ENCODE data around the gene PSMC2.
"Not testable (repeated sequence)": the region's sequence is repeated elsewhere in the genome, so short reads cannot be mapped to it uniquely, and the experiment has no call there.

Gene PSMC2

DNA sequence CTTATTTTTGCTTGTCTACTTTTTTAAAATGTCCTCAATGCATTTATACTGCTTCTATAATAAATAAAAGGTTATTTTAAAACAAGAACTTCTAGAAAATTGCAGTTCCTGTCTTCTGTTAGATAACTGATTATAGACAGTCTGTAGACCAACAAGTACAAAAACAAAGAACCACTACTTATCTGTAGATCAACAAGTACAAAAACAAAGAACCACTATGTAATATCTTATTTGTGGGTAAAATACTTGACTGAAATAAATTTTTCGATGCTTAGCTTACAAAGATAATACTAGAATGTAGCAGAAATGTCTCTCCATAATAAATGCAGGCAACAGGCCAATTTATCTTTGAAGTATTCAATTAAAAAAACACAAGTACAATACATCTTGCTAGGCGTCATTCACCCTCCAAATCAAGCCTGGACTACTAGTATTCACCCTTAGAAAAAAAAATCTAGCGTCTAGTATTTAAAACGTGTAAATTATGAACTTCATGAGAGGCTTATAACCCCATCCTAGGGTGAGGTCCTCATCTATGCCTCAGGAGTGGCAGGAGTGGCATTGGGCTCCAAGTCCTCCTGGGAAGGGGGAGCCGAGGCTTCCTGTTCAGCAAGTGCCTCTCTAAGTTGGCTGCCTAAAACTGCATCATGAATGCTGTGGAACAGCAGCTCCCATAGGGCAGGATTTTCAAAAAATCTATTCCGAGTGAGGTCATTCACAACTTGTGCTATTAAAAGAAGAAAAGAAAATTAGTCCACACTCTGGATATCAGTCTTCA lies 26.6 kb downstream of the PSMC2 start:
- DNase-seq (ENCODE audit: low read depth in 1 of 2, low spot score in 1 of 2): no peak

GRCh38 chr7:103379270-103379975 lies 32.0 kb downstream of the PSMC2 start:
- DNase-seq (ENCODE audit: low read depth in 1 of 2, low spot score in 1 of 2): no peak

GRCh38 chr7:103380395-103381191 lies 33.1 kb downstream of the PSMC2 start:
- no peak for DNase-seq (ENCODE audit: low read depth in 1 of 2, low spot score in 1 of 2)

- no peak for DNase-seq (ENCODE audit: low read depth in 1 of 2, low spot score in 1 of 2)
Measured at GRCh38 chr7:103381280-103382031, 34.0 kb downstream of the PSMC2 start.

DNA sequence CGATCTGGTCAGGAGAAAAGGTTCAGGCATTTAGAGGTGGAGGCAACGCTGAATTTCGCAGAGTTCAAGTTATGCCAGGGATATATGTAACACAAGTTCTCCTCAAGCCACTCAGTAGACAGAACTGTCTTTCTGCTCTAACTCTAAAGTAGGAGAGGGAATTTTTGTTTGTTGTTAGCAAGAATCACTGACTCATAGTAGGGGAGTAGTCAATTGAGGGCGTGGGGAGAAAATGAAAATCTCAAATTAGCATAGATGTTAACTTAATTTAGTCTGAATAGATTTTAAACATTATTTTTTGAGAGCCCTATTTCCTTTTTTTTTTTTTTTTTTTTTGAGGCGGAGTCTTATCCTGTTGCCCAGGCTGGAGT lies 34.6 kb downstream of the PSMC2 start:
- DNase-seq (ENCODE audit: low read depth in 1 of 2, low spot score in 1 of 2): no peak

DNA sequence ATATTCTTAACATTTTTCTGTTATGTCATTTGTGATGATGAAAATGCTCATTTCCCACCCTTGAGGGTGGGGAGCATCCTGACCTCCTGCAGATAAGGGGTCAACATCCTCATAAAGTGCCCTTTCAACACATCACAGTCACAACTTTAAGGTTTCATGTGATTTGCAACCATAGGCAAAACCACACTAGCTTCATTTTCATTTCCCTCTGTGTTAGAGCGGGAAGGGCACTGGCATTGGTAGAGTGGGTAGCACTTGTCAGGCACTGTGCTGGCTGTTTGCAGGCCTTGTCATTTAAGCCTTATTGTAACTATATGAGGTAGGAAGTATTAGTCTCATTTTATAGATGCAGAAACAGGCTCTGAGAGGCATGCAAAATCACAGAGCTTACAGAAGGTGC lies 39.8 kb downstream of the PSMC2 start:
- no peak for DNase-seq (ENCODE audit: low read depth in 1 of 2, low spot score in 1 of 2)

GRCh38 chr7:103388469-103389140 lies 41.2 kb downstream of the PSMC2 start:
- no peak for DNase-seq (ENCODE audit: low read depth in 1 of 2, low spot score in 1 of 2)

GRCh38 chr7:103389263-103389662 lies 41.8 kb downstream of the PSMC2 start:
- no peak for DNase-seq (ENCODE audit: low read depth in 1 of 2, low spot score in 1 of 2)

GRCh38 chr7:103391150-103391549 lies 43.7 kb downstream of the PSMC2 start:
- no peak for DNase-seq (ENCODE audit: low read depth in 1 of 2, low spot score in 1 of 2)

GRCh38 chr7:103391976-103392375 lies 44.5 kb downstream of the PSMC2 start:
- DNase-seq (ENCODE audit: low read depth in 1 of 2, low spot score in 1 of 2): no peak

DNA sequence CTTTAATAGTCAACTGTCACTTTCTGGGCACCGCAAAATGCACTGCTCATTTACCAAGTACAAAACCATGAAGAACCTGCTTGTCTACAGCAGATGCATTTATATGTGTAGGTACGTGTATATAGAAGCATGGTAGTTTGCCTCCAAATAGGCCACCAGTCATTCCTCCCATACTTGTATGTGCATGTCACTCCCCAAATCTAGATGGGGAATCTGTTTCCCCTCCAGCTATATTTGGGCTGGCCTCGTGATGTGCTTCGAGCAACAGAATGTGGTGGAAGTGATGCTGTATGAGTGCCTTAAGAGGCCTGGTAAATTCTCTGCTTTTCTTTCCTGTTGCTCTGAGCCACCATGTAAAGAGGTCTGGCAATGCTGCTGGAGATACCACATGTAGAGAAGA lies 47.1 kb downstream of the PSMC2 start:
- no peak for DNase-seq (ENCODE audit: low read depth in 1 of 2, low spot score in 1 of 2)

- no peak for DNase-seq (ENCODE audit: low read depth in 1 of 2, low spot score in 1 of 2)
Measured at GRCh38 chr7:103395071-103395470, 47.6 kb downstream of the PSMC2 start.

GRCh38 chr7:103396471-103396870 lies 49.0 kb downstream of the PSMC2 start:
- DNase-seq (ENCODE audit: low read depth in 1 of 2, low spot score in 1 of 2): no peak

DNA sequence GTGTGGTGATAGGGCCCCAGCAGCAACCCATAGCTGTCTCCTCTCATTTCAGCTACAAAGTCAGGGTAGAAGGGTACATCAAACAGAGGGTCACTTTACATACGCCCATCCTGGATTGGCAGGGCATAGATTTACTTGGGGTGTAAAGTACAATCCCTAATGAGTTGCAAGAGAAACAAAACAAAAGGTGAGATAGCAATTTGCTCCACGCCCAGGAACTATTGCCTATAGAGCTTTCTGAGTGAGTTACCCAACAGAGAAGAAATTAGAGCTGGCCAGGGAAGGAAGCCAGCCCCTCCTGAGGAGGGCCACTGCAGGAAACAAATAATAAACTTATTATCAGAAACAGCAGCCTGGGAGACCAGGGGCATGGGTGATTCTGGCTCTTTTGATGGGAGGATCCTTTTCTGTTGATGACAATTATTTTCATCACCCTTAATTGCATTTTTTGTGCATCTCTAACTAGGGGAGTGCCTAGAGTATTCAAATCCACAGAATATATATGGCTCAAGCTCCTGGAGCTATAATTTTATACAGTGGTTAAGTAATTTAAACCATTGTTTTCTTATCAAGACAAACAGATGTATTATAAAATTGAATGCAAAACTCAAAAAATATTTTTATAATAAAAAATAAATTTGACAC lies 51.2 kb downstream of the PSMC2 start:
- DNase-seq (ENCODE audit: low read depth in 1 of 2, low spot score in 1 of 2): no peak

GRCh38 chr7:103399687-103400086 lies 52.2 kb downstream of the PSMC2 start:
- not testable (repeated sequence) for DNase-seq (ENCODE audit: low read depth in 1 of 2, low spot score in 1 of 2)

DNA sequence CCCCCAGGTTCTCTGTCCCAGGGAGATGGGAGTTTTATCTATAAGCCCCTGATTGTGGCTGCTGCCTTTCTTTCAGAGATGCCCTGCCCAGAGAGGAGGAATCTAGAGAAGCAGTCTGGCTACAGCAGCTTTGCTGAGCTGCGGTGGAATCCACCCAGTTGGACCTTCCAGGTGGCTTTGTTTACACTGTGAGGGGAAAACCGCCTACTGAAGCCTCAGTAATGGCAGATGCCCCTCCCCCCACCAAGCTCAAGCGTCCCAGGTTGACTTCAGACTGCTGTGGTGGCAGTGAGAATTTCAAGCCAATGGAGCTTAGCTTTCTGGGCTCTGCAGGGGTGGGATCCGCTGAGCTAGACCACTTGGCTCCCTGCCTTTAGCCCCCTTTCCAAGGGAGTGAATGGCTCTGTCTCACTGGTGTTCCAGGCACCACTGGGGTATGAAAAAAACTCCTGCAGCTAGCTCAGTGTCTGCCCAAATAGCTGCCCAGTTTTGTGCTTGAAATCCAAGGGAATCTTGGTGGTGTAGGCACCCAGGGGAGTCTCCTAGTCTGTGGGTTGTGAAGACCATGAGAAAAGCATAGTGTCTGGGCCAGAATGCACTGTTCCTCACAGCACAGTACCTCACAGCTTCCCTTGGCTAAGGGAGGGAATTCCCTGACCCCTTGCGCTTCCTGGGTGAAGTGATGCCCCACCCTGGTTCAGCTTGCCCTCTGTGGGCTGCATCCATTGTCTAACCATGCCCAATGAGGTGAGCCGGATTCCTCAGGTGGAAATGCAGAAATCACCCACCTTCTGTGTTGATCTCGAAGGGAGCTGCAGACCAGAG lies 58.6 kb downstream of the PSMC2 start:
- DNase-seq (ENCODE audit: low read depth in 1 of 2, low spot score in 1 of 2): not testable (repeated sequence)

DNA sequence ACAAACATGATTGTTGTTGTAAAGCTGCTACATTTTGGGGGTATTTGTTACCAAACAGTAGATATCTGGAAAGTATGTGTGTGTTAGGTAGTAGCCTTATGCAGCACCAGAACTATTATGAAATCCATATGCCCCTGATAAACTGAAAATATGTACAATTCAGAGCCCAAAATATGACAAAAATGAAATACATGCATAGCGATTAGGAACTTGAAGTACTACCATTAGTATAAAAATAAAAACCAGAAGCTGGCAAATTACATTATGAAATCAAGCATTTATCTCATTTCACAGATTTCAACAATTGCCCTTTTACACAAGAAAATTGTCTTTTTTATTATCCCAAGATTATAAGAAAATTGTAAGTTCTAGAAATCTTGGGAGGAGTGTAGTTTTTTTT lies 64.7 kb downstream of the PSMC2 start:
- DNase-seq (ENCODE audit: low read depth in 1 of 2, low spot score in 1 of 2): no peak

- DNase-seq (ENCODE audit: low read depth in 1 of 2, low spot score in 1 of 2): no peak
Measured at GRCh38 chr7:103413407-103413806, 66.0 kb downstream of the PSMC2 start.

DNA sequence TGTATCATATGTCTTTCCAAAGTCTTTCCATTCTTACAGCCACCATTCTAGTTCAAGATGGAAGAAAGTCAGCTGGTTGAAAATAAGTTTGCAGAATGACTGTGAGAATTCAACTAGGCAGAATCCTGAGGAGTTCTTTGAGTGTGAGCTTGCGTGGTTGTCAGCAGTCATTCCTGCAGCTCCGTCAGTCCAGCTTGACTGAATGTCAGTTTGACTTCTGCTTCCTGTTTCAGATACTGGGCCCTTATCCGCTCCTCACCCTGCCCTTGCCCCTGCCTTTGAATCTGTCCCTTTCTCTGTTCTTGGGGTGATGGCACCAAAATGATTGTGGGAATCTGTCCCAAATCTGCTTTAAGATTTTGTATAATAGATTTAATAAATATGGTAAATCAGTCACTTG lies 70.8 kb downstream of the PSMC2 start:
- DNase-seq (ENCODE audit: low read depth in 1 of 2, low spot score in 1 of 2): no peak

Measured in stimulated activated CD4-positive, alpha-beta T cell treated with anti-CD3 and anti-CD28 coated beads, Interleukin-15, amount 100 ng/mL, for 1 hour (primary cell).